SU-DHL-6 (cell line): ENCODE measurements around the gene KIZ.

Source experiments
- H2AFZ ChIP-seq: fragments of 200-600 bp; sonication (generic); 2 replicates; pipeline ENCODE4 v1.6.1; 2014; ENCODE audit warnings: low read depth, mild to moderate bottlenecking, moderate library complexity, mixed read lengths, antibody characterized with exemption, low read length; ENCODE audit not compliant: severe bottlenecking
- H3F3A ChIP-seq: fragments of 200-600 bp; shearing (Covaris generic); 2 replicates; pipeline ENCODE4 v1.6.0; 2016; ENCODE audit warnings: antibody characterized with exemption, mild to moderate bottlenecking; ENCODE audit not compliant: insufficient read depth
- H3K27ac ChIP-seq: fragments of 200-600 bp; sonication (generic); 2 replicates; pipeline ENCODE4 v1.5.1; 2016; ENCODE audit warnings: low read depth, mild to moderate bottlenecking, low read length, moderate library complexity, mixed read lengths
- H3K27me3 ChIP-seq: fragments of 200-600 bp; sonication (generic), shearing (Covaris generic); 2 replicates; pipeline ENCODE4 v1.6.0; 2014; ENCODE audit warnings: mild to moderate bottlenecking, low read length
- H3K36me3 ChIP-seq: fragments of 200-600 bp; sonication (generic); 2 replicates; pipeline ENCODE4 v1.6.1; 2014; ENCODE audit warnings: mild to moderate bottlenecking, low read length, mixed read lengths
- H3K4me2 ChIP-seq: fragments of 300-600, 200-600 bp; shearing (Covaris generic), sonication (generic); 2 replicates; pipeline ENCODE4 v1.6.0; 2014; ENCODE audit warnings: low read length, low read depth, mild to moderate bottlenecking; ENCODE audit not compliant: poor library complexity, severe bottlenecking
- H3K4me3 ChIP-seq: fragments of 200-600 bp; sonication (generic); 2 replicates; pipeline ENCODE4 v1.5.1; 2014; ENCODE audit warnings: antibody characterized with exemption, low read length, mild to moderate bottlenecking, mixed read lengths; ENCODE audit not compliant: insufficient read depth, poor library complexity, severe bottlenecking
- H3K79me2 ChIP-seq: fragments of 200-600 bp; sonication (generic); 2 replicates; pipeline ENCODE4 v1.6.1; 2014; ENCODE audit warnings: mild to moderate bottlenecking, low read length, moderate library complexity; ENCODE audit not compliant: insufficient read depth
- H3K9ac ChIP-seq: fragments of 200-600 bp; sonication (generic); 2 replicates; pipeline ENCODE4 v1.7.0; 2014; ENCODE audit warnings: mild to moderate bottlenecking, low read length
- H3K9me2 ChIP-seq: fragments of 200-600 bp; sonication (generic); replicated peaks from 2 replicates; pipeline ENCODE4 v1.6.1; 2014; ENCODE audit warnings: low read length; ENCODE audit not compliant: insufficient read depth
- H3K9me3 ChIP-seq: fragments of 200-600 bp; sonication (generic); 2 replicates; pipeline ENCODE4 v1.6.1; 2014; ENCODE audit warnings: low read length, mixed read lengths; ENCODE audit not compliant: insufficient read depth
- H4K20me1 ChIP-seq: fragments of 200-600 bp; sonication (generic); 2 replicates; pipeline ENCODE4 v1.6.1; 2014; ENCODE audit warnings: low read depth, mild to moderate bottlenecking, antibody characterized with exemption, low read length, moderate library complexity, mixed read lengths
- EZH2phosphoT487 ChIP-seq: fragments of 200-600 bp; sonication (generic), shearing (Covaris generic); conservative IDR thresholded peaks from 2 replicates; pipeline ENCODE4 v1.6.1; 2018; ENCODE audit warnings: mild to moderate bottlenecking, antibody characterized with exemption, low read length, moderate library complexity, mixed read lengths
- TF ChIP-seq, protein P1 (sequence below): fragments of 200-600 bp; sonication (generic); IDR thresholded peaks from one replicate; pipeline ENCODE4 v1.5.1; 2017; ENCODE audit warnings: antibody characterized with exemption, mild to moderate bottlenecking, low read length, moderate library complexity; ENCODE audit not compliant: insufficient read depth, poor library complexity, severe bottlenecking

KIZ gene

DNA sequence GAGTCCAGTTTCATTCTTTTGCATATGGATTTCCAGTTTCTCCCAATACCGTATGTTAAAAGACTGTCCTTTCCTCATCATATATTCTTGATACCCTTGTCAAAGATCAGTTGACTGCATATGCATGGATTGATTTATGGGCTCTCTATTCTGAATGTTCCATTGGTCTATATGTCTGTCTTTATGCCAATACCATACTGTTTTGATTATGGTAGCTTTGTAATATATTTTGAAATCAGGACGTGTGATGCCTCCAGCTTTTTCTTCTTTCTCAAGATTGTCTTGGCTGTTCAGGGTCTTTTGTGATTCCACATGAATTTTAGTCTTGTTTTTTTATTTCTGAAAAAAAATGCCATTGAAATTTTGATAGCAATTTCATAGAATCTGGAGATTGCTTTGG lies 51.9 kb downstream of the KIZ start:
- Histone ChIP-seq H3K4me2 (no peak overlapping the region), H4K20me1 (no peaks in the 10 kb centered on the region), H3F3A (no peaks in the 10 kb centered on the region), H3K36me3 (no peaks in the 10 kb centered on the region), H3K9me3 (peaks cover 4% of the 10 kb centered on the region; the same call in 1 of the 2 replicates), H3K27me3 (no peaks in the 10 kb centered on the region), H3K4me3 (no peak overlapping the region), H2AFZ (no peak overlapping the region), H3K79me2 (no peaks in the 10 kb centered on the region), H3K9me2 (no peaks in the 10 kb centered on the region), H3K27ac (no peak overlapping the region), H3K9ac (no peak overlapping the region)
- no peak for TF ChIP-seq EZH2phosphoT487
- TF ChIP-seq, protein P1, sequence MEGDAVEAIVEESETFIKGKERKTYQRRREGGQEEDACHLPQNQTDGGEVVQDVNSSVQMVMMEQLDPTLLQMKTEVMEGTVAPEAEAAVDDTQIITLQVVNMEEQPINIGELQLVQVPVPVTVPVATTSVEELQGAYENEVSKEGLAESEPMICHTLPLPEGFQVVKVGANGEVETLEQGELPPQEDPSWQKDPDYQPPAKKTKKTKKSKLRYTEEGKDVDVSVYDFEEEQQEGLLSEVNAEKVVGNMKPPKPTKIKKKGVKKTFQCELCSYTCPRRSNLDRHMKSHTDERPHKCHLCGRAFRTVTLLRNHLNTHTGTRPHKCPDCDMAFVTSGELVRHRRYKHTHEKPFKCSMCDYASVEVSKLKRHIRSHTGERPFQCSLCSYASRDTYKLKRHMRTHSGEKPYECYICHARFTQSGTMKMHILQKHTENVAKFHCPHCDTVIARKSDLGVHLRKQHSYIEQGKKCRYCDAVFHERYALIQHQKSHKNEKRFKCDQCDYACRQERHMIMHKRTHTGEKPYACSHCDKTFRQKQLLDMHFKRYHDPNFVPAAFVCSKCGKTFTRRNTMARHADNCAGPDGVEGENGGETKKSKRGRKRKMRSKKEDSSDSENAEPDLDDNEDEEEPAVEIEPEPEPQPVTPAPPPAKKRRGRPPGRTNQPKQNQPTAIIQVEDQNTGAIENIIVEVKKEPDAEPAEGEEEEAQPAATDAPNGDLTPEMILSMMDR = no peak

DNA sequence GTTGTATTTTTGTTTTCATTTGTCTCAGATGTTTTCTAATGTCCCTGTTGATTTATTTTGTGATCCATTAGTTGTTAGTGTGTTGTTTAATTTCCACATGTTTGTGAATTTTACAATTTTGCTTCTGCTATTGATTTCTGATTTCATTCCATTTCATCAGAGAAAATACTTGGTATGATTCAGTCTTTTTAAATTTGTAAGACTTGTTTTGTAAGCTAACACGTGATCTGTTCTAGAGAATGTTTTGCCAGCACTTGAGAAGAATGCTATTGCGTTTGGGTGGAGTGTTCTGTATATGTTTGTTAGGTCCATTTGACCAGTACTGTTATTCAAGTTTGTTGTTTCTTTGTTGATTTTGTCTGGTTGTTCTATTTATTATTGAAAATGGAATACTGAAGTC lies 53.9 kb downstream of the KIZ start:
- H2AFZ ChIP-seq = no peak overlapping the region
- no peak overlapping the region for H3K4me2 ChIP-seq
- TF ChIP-seq EZH2phosphoT487 = no peak
- TF ChIP-seq, protein P1 = no peak
- no peaks in the 10 kb centered on the region for H3K9me2 ChIP-seq
- no peaks in the 10 kb centered on the region for H3K36me3 ChIP-seq
- peaks cover 4% of the 10 kb centered on the region; the same call in 1 of the 2 replicates for H3K9me3 ChIP-seq
- H3K4me3 ChIP-seq = no peak overlapping the region
- no peaks in the 10 kb centered on the region for H3K27me3 ChIP-seq
- H3F3A ChIP-seq = no peaks in the 10 kb centered on the region
- no peak overlapping the region for H3K9ac ChIP-seq
- no peak overlapping the region for H3K27ac ChIP-seq
- H4K20me1 ChIP-seq = no peaks in the 10 kb centered on the region
- no peaks in the 10 kb centered on the region for H3K79me2 ChIP-seq

DNA sequence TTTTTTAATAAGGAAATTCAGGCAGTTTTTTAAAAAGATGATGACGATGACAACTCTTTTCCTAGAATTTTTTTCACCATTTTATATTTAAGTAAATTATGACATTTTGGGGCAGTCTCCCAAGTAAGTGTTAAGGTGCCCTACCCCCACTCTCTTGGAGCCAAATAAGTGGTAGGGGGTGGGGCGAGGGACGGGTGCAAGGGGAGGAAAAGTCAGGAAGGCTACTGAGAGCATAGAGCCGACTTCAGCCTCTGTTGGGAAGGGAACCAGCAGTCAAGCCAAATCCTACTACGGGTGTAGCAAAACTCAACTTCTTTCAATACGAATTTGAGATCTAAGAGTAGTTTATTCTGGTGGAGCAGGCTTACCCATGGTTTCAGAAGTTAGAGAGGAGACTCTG lies 54.4 kb downstream of the KIZ start:
- Histone ChIP-seq H3F3A (no peaks in the 10 kb centered on the region), H3K9me3 (peaks cover 4% of the 10 kb centered on the region; the same call in 1 of the 2 replicates), H3K9ac (no peak overlapping the region), H3K79me2 (no peaks in the 10 kb centered on the region), H2AFZ (no peak overlapping the region), H3K9me2 (no peaks in the 10 kb centered on the region), H3K27me3 (no peaks in the 10 kb centered on the region), H3K4me3 (no peak overlapping the region), H3K27ac (no peak overlapping the region), H3K36me3 (no peaks in the 10 kb centered on the region), H4K20me1 (no peaks in the 10 kb centered on the region), H3K4me2 (no peak overlapping the region)
- TF ChIP-seq, protein P1 = no peak
- TF ChIP-seq EZH2phosphoT487 = no peak

DNA sequence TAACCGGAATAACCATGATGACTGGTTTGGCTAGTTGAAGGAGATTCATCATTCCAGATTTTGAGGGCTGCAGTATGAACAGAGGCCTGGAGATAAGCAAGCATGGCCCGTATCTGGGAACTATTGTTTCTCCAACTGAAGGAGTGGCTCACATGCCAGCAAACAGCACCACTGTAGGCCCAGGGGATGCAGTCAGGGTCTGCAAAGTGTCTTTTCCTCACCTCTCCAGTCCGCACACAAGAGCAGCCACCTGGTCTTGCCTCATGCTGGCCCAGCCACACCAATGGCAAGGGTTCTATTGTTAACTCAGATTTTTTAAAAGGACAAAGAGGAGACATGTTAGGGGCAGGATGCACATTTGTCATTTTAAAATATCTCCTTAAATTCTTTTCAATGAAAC lies 55.1 kb downstream of the KIZ start:
- Histone ChIP-seq H4K20me1 (no peaks in the 10 kb centered on the region), H3K79me2 (no peaks in the 10 kb centered on the region), H3K36me3 (no peaks in the 10 kb centered on the region)

More for the DNA sequence above, 55.1 kb downstream of the KIZ start:
- no peak for TF ChIP-seq EZH2phosphoT487
- TF ChIP-seq, protein P1 = no peak
- H3K4me2 ChIP-seq = no peak overlapping the region
- H3F3A ChIP-seq = no peaks in the 10 kb centered on the region
- peaks cover 4% of the 10 kb centered on the region; the same call in 1 of the 2 replicates for H3K9me3 ChIP-seq
- no peak overlapping the region for H3K27ac ChIP-seq
- no peak overlapping the region for H2AFZ ChIP-seq
- no peak overlapping the region for H3K4me3 ChIP-seq
- H3K27me3 ChIP-seq = no peaks in the 10 kb centered on the region
- no peak overlapping the region for H3K9ac ChIP-seq
- H3K9me2 ChIP-seq = no peaks in the 10 kb centered on the region
